Sigmoid colon (tissue), 4 donors: ENCODE results near the gene NAALADL2.

Experiments
- POLR2A ChIP-seq, 2 donors: fragments of 450-650 bp; IDR thresholded peaks; one replicate each; pipeline ENCODE4 v1.6.1; 2016; ENCODE audit warnings: antibody characterized with exemption in 2 of 2, mild to moderate bottlenecking in 2 of 2, moderate library complexity in 2 of 2
- POLR2AphosphoS5 ChIP-seq, 4 donors: sonication (generic); formaldehyde crosslinking; IDR thresholded peaks; one replicate each; pipeline ENCODE4 v1.6.1; 2017; ENCODE audit warnings: antibody characterized with exemption in 4 of 4
- TF ChIP-seq, protein P1 (sequence below), 4 experiments: fragments of 450-650 bp in 3 of 4; fragments of 200-600 bp in 1 of 4; IDR thresholded peaks; one replicate each; pipeline ENCODE4 v1.5.1; 2016 to 2019; ENCODE audit warnings: antibody characterized with exemption in 4 of 4, mild to moderate bottlenecking in 3 of 4, moderate library complexity in 2 of 4

DNA sequence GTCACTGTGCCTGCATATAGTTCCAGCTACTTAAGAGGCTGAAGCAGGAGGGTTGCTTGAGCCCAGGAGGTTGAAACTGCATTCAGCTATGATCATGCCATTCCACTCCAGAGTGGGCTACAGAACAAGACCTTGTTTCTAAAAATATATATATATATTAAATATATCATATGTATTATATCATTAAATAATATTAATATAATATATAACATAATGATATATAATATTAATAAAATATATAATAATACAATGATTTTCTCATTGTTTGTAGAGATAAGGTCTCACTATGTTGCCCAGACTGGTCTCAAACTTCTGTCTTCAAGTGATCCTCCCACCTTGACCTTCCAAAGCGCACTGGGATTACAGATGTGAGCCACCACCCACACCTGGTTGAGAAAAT lies 101.8 kb downstream of the NAALADL2 start:
- TF ChIP-seq POLR2AphosphoS5 (IDR thresholded peaks at IDR 0.05) (no peak), POLR2A (IDR thresholded peaks at IDR 0.05) (no peak)
- TF ChIP-seq, protein P1, sequence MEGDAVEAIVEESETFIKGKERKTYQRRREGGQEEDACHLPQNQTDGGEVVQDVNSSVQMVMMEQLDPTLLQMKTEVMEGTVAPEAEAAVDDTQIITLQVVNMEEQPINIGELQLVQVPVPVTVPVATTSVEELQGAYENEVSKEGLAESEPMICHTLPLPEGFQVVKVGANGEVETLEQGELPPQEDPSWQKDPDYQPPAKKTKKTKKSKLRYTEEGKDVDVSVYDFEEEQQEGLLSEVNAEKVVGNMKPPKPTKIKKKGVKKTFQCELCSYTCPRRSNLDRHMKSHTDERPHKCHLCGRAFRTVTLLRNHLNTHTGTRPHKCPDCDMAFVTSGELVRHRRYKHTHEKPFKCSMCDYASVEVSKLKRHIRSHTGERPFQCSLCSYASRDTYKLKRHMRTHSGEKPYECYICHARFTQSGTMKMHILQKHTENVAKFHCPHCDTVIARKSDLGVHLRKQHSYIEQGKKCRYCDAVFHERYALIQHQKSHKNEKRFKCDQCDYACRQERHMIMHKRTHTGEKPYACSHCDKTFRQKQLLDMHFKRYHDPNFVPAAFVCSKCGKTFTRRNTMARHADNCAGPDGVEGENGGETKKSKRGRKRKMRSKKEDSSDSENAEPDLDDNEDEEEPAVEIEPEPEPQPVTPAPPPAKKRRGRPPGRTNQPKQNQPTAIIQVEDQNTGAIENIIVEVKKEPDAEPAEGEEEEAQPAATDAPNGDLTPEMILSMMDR (IDR thresholded peaks at IDR 0.05): no peak
